Measurements from ENCODE around the gene PAX6. TPM values are rescaled to one million over a fixed set of nuclear protein-coding genes. Genes with fewer than 3 reads are reported as not detected.
A peak's percentile ranks its signal among the peaks of the same experiment; 100 is the strongest.

PAX6 gene
- total RNA-seq, 4 donors from 2014 or later = 0.40 to 0.79 (median 0.55) TPM; not detected in 1

- Histone ChIP-seq H3K9me3 (no peaks in the 10 kb centered on the region), H3K27me3 (peaks cover 100% of the 10 kb centered on the region), H3K36me3 (no peaks in the 10 kb centered on the region), H3K27ac (no peak overlapping the region), H3K4me1 (peaks cover 38 to 64% (median 53%) of the 10 kb centered on the region in 4 donors), H3K4me3 (peak overlapping the region in 2 of 4 donors; percentile 8 to 37)
- 15% methylated on average over 38 of the region's 40 CpGs; no CpG with 5 or more reads in 1 of the 2 donors for WGBS, 2 donors (ENCODE audit: low coverage in 1 of 2)
- in situ Hi-C loops (cut with MboI; ENCODE audit: low pct_ligation_motif_present in 1 of 4, low pct_unique_long_range_greater_than_20kb in 1 of 4, low sequenced_read_pairs in 3 of 4) = no loop called here
- TF ChIP-seq POLR2A (IDR thresholded peaks at IDR 0.05) (no peak), EP300 (IDR thresholded peaks at IDR 0.05; ENCODE audit: low read depth) (no peak), POLR2AphosphoS5 (IDR thresholded peaks at IDR 0.05) (no peak), CTCF (IDR thresholded peaks at IDR 0.05) (no peak)
- peak; percentile 33 for DNase-seq
- intact Hi-C loops (cut with DNase I; ENCODE audit: low total_unique reads) = no loop called here
Measured at GRCh38 chr11:31816468-31817053, 5.4 kb upstream of the PAX6 start.

- no peak overlapping the region for H3K27ac ChIP-seq
- H3K9me3 ChIP-seq = no peaks in the 10 kb centered on the region
- H3K27me3 ChIP-seq = peaks cover 100% of the 10 kb centered on the region
- TF ChIP-seq POLR2AphosphoS5 (IDR thresholded peaks at IDR 0.05) (no peak), CTCF (IDR thresholded peaks at IDR 0.05) (no peak), POLR2A (IDR thresholded peaks at IDR 0.05) (no peak), EP300 (IDR thresholded peaks at IDR 0.05; ENCODE audit: low read depth) (no peak)
- H3K4me3 ChIP-seq = peak overlapping the region in 1 of 4 donors; percentile 37
- WGBS, 2 donors (ENCODE audit: low coverage in 1 of 2) = 3 to 13% methylated on average over 6 to 57 of the region's 57 CpGs
- in situ Hi-C loops (cut with MboI; ENCODE audit: low pct_ligation_motif_present in 1 of 4, low pct_unique_long_range_greater_than_20kb in 1 of 4, low sequenced_read_pairs in 3 of 4) (no loop called here), intact Hi-C loops (cut with DNase I; ENCODE audit: low total_unique reads) (no loop called here)
- DNase-seq = no peak
- no peaks in the 10 kb centered on the region for H3K36me3 ChIP-seq
- peaks cover 41 to 70% (median 60%) of the 10 kb centered on the region in 4 donors for H3K4me1 ChIP-seq
Measured at GRCh38 chr11:31815711-31816467, 4.8 kb upstream of the PAX6 start.

GRCh38 chr11:31814176-31814868, 3.2 kb upstream of the PAX6 start:
- Histone ChIP-seq H3K27me3 (peaks cover 100% of the 10 kb centered on the region), H3K4me3 (peak overlapping the region in 1 of 4 donors; percentile 60), H3K36me3 (no peaks in the 10 kb centered on the region), H3K9me3 (no peaks in the 10 kb centered on the region), H3K4me1 (peaks cover 43 to 84% (median 75%) of the 10 kb centered on the region in 4 donors), H3K27ac (no peak overlapping the region)
- WGBS, 2 donors (ENCODE audit: low coverage in 1 of 2) = 9% methylated on average over 36 of the region's 38 CpGs; no CpG with 5 or more reads in 1 of the 2 donors
- in situ Hi-C loops (cut with MboI; ENCODE audit: low pct_ligation_motif_present in 1 of 4, low pct_unique_long_range_greater_than_20kb in 1 of 4, low sequenced_read_pairs in 3 of 4) = no loop called here
- DNase-seq = no peak
- intact Hi-C loops (cut with DNase I; ENCODE audit: low total_unique reads) = no loop called here
- TF ChIP-seq CTCF (IDR thresholded peaks at IDR 0.05) = no peak

Data from transverse colon (tissue), 4 donors.